Islet precursor cell (in vitro differentiated cells): Measurements from ENCODE around the gene RTCA.
"Not testable (repeated sequence)": the region's sequence is repeated elsewhere in the genome, so short reads cannot be mapped to it uniquely, and the experiment has no call there.

Experiments used
- DNase-seq: peaks from one replicate; pipeline ENCODE4 v3.0.0-alpha.2; 2018

Gene RTCA

GRCh38 chr1:100313382-100313781 is 47.4 kb downstream of the RTCA start:
- DNase-seq: no peak

DNA sequence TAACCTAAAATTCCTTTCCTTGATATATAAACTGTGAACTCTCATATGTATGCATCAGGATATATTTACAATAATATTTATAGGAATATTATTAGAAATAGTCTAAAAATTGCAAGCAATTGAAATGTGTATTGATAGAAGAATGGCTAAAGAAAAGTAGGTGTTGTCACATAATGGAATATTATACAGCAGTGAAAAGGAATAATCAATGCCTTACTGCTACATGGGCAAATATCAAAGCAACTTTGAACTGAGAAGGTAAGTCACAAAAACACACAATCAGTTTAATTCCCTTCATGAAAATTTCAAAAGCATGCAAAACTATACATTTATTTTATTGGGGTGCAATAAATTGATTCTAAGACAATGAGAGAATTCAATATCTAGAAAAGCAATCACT is 50.6 kb downstream of the RTCA start:
- no peak for DNase-seq

GRCh38 chr1:100320311-100321099 is 54.5 kb downstream of the RTCA start:
- DNase-seq: no peak

DNA sequence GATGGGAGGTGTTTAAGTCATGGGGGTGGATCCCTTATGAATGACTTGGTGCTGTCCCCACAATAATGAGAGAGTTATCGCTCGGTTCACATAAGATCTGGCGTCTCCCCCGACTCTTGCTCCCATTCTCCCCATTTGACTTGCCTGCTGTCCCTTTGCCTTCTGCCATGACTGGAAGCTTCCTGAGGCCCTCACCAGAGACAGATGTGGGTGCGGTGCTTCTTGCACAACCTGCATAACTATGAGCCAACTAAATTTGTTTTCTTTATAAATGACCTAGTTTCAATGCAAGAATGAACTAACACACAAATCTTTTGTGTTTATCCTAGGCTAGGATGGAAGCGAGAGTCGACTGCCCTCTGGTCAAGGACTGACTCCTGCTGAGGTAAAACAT is 55.1 kb downstream of the RTCA start:
- DNase-seq: no peak

- no peak for DNase-seq
Measured at GRCh38 chr1:100321506-100321905, 55.5 kb downstream of the RTCA start.

DNA sequence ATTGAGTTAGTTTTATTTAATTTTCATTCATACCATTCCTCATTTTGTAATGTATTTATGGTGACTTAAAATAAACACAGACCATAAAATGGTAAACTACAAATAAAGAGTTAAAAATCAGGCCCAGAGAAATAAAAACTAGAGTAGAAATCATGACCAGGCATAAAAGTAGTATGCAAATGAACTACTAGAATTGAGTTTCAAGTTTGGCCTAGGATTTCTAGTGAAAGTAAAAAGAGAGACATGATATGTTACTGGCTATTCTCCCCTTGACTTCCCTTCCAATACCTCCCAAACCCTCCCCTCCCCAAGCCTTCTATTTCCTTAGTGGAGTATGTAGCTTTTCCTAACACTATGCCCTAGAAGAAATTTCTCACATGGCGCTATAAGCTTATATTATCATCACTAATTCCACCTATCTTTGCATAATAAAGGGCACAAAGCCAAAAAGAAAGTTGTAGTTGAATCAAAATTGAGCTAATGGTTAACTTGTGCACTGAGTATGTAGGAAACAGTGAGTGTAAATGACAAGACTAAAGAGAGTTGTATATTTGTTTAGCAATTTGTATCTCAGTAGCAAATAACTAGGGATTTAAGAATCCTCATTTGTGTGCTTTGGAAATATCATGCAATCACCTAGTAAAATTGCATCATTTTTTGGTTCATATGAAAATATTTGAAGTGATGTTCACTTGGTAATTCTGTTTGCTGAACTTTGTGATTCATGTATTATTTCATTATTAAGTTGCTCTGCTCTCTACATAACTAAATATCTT is 56.6 kb downstream of the RTCA start:
- DNase-seq: no peak

GRCh38 chr1:100323419-100324106 is 57.5 kb downstream of the RTCA start:
- no peak for DNase-seq

GRCh38 chr1:100325415-100326324 is 59.7 kb downstream of the RTCA start:
- DNase-seq: no peak

- not testable (repeated sequence) for DNase-seq
Measured at GRCh38 chr1:100326325-100326670, 60.3 kb downstream of the RTCA start.

DNA sequence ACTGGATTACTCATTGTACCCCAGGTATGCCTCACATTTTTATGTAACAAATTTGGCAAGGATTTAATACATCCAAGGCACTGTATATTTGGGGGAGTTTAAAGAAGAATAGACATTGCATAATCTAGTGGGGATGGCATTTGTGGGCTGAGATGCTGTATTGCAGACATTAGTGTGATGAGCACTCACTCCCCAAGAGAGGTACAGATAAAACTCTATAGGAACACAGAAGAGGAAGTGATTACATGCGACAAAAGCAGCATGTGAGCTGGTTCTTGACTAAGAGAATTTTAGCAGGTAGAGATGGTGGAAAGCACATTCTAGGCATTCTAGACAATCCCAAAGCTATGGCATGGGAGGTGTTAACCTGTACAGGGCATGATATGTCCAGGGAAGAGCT is 62.1 kb downstream of the RTCA start:
- DNase-seq: no peak

- not testable (repeated sequence) for DNase-seq
Measured at GRCh38 chr1:100331146-100331545, 65.1 kb downstream of the RTCA start.

DNA sequence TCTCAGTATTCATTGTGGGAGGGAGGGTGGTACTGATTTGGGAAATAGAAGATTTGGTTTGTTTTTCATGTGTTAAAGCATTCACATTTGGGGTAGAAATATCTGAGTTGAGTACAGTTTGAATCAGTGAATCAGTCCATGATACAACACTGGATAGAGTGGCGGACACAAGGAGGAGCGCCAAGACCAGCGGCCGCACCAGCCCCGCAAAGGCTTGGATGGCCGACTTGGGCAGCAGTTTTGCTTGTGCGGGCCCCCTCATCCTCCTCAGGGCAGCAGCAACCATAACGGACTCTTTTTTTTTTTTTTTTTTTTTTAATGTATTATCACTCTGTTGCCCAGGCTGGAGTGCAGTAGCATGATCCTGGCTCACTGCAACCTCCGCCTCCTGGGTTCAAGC is 66.3 kb downstream of the RTCA start:
- no peak for DNase-seq

GRCh38 chr1:100335436-100335835 is 69.4 kb downstream of the RTCA start:
- no peak for DNase-seq

DNA sequence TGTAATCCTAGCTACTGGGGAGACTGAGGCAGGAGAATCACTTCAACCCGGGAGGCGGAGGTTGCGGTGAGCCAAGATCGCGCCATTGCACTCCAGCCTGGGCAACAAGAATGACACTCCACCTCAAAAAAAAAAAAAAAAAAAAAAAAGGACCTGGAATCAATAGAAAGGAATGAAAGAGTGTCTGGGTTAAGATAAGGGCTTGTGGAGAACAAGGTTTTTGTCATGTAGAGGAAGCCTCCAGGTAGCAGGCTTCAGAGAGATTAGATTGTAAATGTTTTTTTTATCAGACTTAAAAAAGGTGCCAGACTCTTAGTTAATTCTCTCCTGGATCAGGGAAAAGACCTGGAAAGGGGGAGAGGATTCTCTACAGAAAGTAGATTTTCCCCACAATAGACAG is 71.9 kb downstream of the RTCA start:
- not testable (repeated sequence) for DNase-seq

DNA sequence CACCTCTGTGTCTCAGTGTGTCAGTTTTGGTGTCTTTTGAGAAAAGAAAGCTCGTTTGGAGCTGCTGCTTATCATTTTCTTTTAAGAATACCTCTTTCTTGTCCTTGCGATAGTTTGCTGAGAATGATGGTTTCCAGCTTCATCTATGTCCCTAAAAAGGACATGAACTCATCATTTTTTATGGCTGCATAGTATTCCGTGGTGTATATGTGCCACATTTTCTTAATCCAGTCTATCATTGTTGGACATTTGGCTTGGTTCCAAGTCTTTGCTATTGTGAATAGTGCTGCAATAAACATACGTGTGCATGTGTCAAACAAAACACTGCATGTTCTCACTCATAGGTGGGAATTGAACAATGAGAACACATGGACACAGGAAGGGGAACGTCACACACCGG is 73.7 kb downstream of the RTCA start:
- DNase-seq: not testable (repeated sequence)

- no peak for DNase-seq
Measured at GRCh38 chr1:100340494-100340893, 74.5 kb downstream of the RTCA start.

DNA sequence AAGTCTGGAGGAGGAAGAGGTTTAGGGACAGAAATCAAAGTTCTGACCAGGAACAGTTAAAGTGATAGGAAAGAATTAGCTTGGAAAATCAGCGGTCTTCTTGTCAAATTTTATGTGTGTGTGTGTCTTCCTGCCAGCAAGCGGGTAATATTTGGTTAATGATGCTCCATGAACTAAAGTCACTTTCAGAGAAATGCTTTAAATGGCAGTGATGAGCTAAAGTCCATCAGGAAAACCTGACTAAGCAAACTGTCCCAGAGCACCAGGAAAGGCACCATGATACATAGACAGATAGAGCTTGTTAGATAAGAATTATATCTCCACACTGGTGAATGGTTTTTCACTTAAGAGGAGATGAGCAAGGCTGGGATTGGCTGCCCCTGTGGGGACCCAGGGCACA is 76.3 kb downstream of the RTCA start:
- no peak for DNase-seq
